ENCODE results near the gene ZC3H7A. TPM values are rescaled to one million over a fixed set of nuclear protein-coding genes. Genes with fewer than 3 reads are reported as not detected.
A peak's percentile ranks its signal among the peaks of the same experiment; 100 is the strongest.

The ZC3H7A gene
- total RNA-seq, 3 donors from 2014 or later, result 42.4 to 61.2 (median 59.0) TPM

GRCh38 chr16:11757671-11758545, 39.1 kb downstream of the ZC3H7A start:
- Histone ChIP-seq H3K4me3 (no peak overlapping the region), H3K36me3 (ENCODE audit: low read depth) (no peaks in the 10 kb centered on the region), H3K9me3 (no peaks in the 10 kb centered on the region), H3K4me1 (ENCODE audit: low read depth) (peaks cover 20% of the 10 kb centered on the region)
- peak; percentile 79 for ATAC-seq
- DNase-seq, result peak in 1 of 3 donors; percentile 50
- intact Hi-C loops (cut with DNase I, micrococcal nuclease), result no loop called here
- TF ChIP-seq CTCF (IDR thresholded peaks at IDR 0.05), result no peak

- TF ChIP-seq CTCF (IDR thresholded peaks at IDR 0.05), result no peak
- Histone ChIP-seq H3K9me3 (no peaks in the 10 kb centered on the region), H3K4me3 (no peak overlapping the region), H3K4me1 (ENCODE audit: low read depth) (peaks cover 20% of the 10 kb centered on the region), H3K36me3 (ENCODE audit: low read depth) (peaks cover 6% of the 10 kb centered on the region)
- intact Hi-C loops (cut with DNase I, micrococcal nuclease), result no loop called here
- no peak for DNase-seq
- ATAC-seq, result no peak
These were observed 40.8 kb downstream of the ZC3H7A start for GRCh38 chr16:11756248-11756647.

GRCh38 chr16:11755022-11755760, 41.9 kb downstream of the ZC3H7A start:
- Histone ChIP-seq H3K36me3 (ENCODE audit: low read depth) (peaks cover 6% of the 10 kb centered on the region), H3K4me1 (ENCODE audit: low read depth) (peaks cover 20% of the 10 kb centered on the region), H3K4me3 (no peak overlapping the region), H3K9me3 (no peaks in the 10 kb centered on the region)
- intact Hi-C loops (cut with DNase I, micrococcal nuclease), result no loop called here
- DNase-seq (no peak), ATAC-seq (no peak)
- TF ChIP-seq CTCF (IDR thresholded peaks at IDR 0.05), result no peak

- peaks cover 6% of the 10 kb centered on the region for H3K4me1 ChIP-seq (ENCODE audit: low read depth)
- intact Hi-C loops (cut with DNase I, micrococcal nuclease), result no loop called here
- H3K36me3 ChIP-seq (ENCODE audit: low read depth), result peaks cover 6% of the 10 kb centered on the region
- H3K4me3 ChIP-seq, result no peak overlapping the region
- no peaks in the 10 kb centered on the region for H3K9me3 ChIP-seq
- no peak for DNase-seq
- peak; percentile 48 for ATAC-seq
- TF ChIP-seq CTCF (IDR thresholded peaks at IDR 0.05), result no peak
These were observed 44.2 kb downstream of the ZC3H7A start for GRCh38 chr16:11752856-11753255.

GRCh38 chr16:11750056-11750455, 47.0 kb downstream of the ZC3H7A start:
- TF ChIP-seq CTCF (IDR thresholded peaks at IDR 0.05), result no peak
- Histone ChIP-seq H3K4me1 (ENCODE audit: low read depth) (peaks cover 9% of the 10 kb centered on the region), H3K9me3 (no peaks in the 10 kb centered on the region), H3K36me3 (ENCODE audit: low read depth) (peaks cover 6% of the 10 kb centered on the region), H3K4me3 (no peak overlapping the region)
- intact Hi-C loops (cut with DNase I, micrococcal nuclease), result no loop called here
- DNase-seq, result no peak
- ATAC-seq, result no peak

Measured in mucosa of descending colon (tissue), 3 donors.